SK-N-SH (cell line): ENCODE results near the gene INO80C.

Experiments used
- CTCF ChIP-seq: fragments of 200-600 bp; sonication (generic); IDR thresholded peaks from 2 replicates; pipeline ENCODE4 v1.6.1; 2017; ENCODE audit warnings: antibody characterized with exemption, mild to moderate bottlenecking, moderate library complexity
- EP300 ChIP-seq, 2 experiments: IDR thresholded peaks; 2 replicates each; pipeline versions ENCODE4 v1.4.0 to v1.6.1; 2012; ENCODE audit warnings: borderline replicate concordance in 1 of 2, low read depth in 1 of 2, low read length in 1 of 2
- GABPA ChIP-seq: IDR thresholded peaks from 2 replicates; pipeline ENCODE4 v1.4.0; 2012; ENCODE audit warnings: low read depth, mild to moderate bottlenecking
- MAX ChIP-seq: IDR thresholded peaks from 2 replicates; pipeline ENCODE4 v1.4.0; 2012; ENCODE audit warnings: low read depth
- POLR2AphosphoS5 ChIP-seq: IDR thresholded peaks from 2 replicates; pipeline ENCODE4 v1.6.1; 2012; ENCODE audit warnings: low read depth, low read length
- RAD21 ChIP-seq: IDR thresholded peaks from 2 replicates; pipeline ENCODE4 v1.6.1; 2012; ENCODE audit warnings: mild to moderate bottlenecking, low read length
- YY1 ChIP-seq: IDR thresholded peaks from 2 replicates; pipeline ENCODE4 v1.4.0; 2012; ENCODE audit warnings: low read depth, mild to moderate bottlenecking

GRCh38 chr18:35501369-35501768, 3.6 kb upstream of the INO80C start:
- TF ChIP-seq POLR2AphosphoS5 (no peak), YY1 (no peak), CTCF (no peak), MAX (no peak), EP300 (IDR thresholded peaks at IDR 0.05; ENCODE audit: borderline replicate concordance in 1 of 2, low read depth in 1 of 2, low read length in 1 of 2) (no peak), GABPA (no peak), RAD21 (no peak)
